GM19372 (cell line): Measurements from ENCODE around the gene C1QL2.

Experiments used
- ATAC-seq: cut with Tn5 transposase; IDR thresholded peaks from one replicate; pipeline ENCODE4 v1.9.1; 2021; ENCODE audit warnings: mild to moderate bottlenecking, low read depth, moderate library complexity; ENCODE audit not compliant: unreplicated experiment

Gene C1QL2

DNA sequence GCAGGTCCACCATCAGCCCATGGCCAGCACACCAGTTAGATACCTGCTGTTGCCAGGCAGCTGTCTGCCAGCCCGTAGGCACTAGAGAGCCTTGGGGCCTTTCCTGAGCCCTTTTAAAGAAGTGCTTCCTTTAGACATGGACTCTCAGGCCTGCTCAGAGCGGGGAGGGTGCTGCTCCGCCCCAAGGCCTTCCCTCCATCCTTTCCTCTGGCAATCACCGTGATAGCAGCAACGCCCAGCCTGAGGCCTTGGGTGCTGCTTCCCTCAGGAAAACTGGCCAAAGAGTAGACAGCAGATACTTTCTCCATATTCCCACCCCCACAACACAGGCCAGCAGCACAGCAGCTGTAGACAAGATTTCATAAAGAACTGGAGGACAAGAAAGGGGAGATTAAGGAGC is 22.3 kb upstream of the C1QL2 start:
- no peak for ATAC-seq

DNA sequence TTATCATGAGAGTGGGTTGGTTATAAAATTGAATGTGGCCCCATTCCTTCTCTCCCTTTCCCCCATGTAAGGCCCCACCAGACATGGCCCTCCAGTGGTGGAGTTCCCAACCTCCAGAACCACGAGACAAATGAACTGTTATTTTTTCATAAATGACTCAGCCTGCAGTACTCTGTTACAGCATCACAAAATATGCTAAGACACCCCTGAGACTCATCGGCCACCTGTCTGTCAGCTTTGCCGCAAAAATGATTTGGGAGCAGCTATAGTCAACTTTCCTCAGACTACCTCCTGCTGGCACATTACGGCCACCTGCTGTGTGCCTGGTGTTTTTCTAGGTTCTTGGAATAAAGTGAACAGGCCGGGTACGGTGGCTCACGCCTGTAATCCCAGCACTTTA is 21.4 kb upstream of the C1QL2 start:
- no peak for ATAC-seq

DNA sequence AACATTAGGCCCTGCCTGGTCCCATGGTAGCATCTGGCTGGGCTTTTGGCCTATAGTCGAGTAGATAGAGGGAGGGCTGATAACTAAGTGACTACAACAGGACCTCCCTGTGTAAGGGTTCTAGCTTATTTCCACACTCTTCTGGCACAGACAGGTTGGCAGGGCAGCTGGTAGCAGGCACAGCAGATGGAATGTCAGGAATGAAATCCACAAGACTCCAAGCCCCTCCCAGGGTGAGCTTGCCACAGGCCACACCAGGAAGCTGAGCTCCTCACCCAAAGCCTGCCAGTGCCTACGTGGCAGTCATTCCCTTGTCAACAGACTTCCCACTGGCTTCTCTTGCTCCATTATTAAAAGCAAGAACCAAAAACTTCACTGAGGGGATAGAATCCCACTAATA is 20.7 kb upstream of the C1QL2 start:
- no peak for ATAC-seq

DNA sequence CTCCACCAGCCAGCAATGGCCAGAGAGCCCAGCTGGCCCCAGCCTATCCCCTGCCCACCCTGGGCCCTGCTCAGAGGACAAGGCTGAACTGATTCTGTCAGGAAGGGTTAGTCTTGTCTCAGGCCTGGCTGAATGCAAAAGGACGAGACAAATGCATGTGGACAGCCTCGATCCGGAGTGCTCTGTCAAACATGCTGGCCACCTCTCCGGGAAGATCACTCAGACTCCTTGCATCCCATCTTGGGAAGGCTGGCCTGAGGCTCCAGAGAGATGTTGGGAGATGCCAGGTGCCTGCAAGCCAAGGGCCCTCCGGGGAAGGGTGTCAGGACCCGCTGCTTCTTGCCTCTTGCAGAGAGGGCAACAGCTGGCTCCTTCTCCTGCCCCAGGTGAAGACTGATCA is 20.2 kb upstream of the C1QL2 start:
- ATAC-seq: no peak

DNA sequence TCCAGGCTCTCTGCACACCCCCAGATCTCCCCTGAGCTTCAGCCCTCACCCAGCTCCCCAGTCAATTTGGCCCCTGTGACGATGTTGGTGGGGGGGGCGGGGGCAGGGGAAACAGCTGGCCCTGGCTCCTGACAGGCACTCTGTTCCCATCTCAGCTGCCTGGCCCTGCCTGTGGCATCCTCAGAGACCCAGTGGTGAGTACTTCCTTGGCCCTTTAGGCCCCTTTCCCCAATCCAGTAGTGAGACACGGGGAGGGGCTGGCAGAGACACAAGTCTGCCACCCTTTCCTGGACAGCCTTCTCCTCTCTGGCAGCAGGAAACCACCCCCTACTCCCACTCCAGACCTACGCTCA is 19.3 kb upstream of the C1QL2 start:
- no peak for ATAC-seq

DNA sequence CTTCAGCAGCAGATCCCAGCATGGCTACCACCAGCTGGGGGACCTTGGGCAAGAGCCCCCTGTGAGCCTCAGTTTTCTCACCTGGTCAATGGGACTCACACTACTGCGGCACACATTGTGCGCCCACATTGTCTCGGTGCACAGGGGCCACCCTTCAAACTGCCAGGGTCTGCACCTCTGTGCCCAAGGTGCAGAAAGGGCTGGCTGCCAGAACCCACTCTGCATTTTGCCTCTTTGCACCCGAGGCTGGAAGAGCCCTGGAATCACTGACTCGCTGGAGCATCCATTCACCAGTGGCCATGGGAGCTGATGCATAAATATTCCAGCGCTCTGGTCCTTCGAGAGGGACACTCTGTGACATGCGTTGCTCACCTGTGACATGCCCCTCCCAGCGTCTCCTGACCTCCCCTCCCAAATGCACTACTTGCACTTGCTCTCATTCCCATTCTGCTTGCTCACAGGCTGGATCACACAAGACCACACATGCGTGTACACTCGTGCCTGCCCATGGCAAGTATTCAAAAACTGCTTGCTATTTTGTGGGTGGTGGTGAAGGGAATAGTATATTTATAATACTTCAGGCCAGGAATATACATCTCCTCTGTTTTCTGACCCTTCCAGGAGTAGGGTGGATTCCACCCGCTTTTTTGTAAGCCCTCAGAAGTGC is 18.8 kb upstream of the C1QL2 start:
- no peak for ATAC-seq

DNA sequence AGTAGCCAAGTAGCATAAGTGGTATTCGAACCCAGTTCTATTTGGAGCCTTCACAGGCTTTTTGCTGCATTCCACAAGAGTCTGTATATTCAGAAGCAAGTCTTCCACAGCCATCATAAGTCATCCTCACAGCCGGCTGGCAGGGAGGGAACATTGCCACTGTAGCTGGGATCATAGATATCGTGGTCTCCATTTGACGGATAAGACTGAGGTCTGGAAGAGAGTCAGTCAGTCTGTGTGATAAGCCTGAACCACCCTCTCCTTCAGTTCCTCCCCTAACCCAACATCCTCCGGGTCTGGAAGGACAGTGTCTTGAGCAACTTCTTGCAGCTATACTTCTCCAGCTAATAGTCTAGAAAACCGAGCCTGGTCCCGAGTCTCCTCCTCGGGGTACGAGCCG is 17.0 kb upstream of the C1QL2 start:
- no peak for ATAC-seq

DNA sequence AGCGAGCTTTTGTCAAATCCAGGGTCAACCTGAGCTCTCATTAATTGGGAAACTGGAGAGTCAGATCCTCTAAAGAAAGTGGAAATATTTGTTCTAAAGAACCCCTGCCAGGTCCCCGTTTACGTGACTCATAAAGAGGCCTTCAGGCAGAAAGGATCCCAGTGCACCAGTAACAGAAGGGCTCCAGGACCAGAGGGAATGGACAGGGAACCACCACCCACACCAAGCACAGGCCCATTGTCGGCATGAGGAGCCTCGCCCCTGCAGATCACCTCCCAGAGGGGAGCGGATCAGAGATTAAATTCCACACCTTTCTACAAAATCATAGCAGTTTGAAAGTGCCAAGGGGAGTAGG is 16.4 kb upstream of the C1QL2 start:
- ATAC-seq: no peak

DNA sequence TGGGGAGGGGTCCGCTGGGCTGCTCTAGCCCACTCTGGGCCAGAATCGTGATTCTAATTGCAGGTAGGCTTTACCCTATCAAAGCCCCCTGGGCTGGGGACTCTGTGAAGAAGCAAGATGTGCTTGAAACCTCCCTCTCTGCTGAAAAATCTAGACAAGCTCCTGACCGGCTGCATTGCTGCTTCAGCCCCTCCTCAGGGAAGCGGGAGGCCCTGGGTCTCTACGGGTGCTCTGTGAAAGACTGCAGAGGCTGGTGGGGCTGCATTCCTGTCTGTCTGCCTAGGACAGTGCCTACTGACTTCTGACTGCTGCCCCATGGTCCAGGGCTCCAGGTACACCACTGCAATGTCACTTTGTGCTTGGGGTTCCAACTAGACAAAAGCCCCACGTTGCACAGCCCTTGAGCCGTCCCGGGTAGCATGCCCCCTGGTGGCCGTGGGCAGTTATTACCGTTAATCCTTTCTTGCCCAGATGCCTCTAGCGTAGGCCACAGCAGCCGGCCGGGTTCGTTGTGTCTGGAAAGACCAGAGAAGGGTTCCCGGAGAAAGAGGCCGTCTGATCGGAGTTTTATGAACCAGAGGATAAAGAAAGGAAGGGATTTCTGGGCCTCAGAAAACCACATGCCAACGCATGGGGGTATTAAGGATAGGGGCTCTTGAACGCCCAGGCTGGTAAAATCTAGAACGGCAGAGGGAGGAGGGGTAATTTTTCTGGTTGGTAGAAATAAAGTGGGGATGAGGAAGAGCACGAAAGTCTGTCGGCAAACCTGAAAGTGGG is 15.9 kb upstream of the C1QL2 start:
- peak; percentile 70 for ATAC-seq

DNA sequence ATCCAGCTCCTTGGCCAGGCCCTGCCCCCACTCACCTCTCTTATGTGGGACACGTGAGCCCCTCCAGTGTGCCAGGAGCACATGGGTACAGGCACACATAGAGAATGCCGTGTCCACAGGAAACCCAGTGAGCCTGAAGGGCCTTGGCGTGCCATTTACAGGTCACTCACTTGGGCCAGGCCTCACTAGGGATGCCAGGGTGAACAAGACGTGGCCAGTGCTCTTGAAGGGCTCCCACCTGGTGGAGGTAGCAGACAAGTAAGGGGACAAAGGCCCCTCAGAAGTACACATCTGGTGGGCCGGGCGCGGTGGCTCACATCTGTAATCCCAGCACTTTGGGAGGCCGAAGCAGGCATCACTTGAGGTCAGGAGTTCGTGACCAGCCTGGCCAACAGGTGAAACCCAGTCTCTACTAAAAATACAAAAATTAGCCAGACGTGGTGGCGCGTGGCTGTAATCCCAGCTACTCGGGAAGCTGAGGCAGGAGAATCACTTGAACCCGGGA is 15.1 kb upstream of the C1QL2 start:
- no peak for ATAC-seq

DNA sequence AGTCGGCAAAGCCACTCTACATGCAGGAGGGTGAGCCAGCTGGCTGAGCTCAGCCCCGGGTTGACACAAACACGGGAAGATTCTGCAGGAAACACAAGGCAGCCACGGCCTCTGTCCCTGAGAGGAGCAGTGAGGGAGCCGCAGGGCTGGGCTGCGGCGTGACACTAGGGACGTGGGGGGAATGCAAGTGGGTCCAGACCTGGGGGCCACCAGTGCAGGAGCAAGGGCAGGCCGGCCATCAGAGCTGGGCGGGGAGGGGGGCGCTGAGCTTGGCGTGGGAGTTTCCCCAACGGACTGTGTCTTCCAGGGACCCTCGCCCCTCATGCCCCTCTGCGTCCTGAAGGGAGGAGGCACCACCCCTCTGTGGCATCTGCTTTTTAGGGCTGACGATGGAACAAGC is 12.0 kb upstream of the C1QL2 start:
- no peak for ATAC-seq

DNA sequence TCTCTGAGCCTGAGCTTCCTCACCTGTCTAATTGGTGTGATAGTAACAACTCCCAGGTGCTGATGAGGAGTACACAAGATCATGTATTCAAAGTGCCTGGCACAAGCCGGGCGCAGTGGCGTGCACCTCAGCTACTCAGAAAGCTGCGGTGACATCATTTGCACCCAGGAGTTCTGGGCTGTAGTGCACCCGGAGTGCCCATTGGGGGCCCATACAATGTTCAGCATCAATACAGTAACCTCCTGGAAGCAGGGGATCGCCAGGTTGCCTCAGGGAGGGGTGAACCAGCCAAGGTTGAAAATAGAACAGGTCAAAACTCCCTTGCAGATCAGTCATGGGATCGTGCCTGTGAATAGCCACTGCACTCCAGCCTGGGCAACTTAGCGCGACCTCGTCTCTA is 11.2 kb upstream of the C1QL2 start:
- ATAC-seq: no peak

DNA sequence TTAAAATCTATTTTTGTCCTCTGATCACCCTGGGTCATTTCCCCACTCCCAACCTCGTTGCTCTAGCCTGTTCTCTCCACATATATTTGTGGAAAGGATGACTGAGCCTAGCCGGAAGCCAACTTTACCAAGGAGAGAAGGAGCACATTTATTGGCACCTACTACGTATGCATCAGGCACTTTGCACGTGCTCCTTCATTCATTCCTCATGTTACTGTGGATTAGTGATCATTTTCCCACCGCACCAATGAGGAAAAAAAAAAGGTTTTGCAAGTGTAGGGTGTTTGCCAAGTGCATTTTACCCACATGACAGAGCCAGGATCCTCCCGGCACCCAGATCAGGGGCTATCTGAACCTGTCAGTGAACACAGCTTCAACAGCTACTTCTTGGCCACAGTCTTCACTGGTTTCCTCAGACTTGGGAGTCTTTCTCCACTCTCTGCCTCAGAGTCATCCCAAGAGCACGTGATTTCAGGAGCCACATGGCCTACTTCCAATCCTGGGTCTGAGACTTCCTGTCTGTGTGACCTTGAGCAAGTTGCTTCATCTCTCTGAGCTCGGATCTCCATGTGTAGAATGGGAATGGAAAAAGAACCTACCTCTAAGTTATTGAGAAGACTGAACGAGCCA is 1.9 kb upstream of the C1QL2 start:
- ATAC-seq: no peak

DNA sequence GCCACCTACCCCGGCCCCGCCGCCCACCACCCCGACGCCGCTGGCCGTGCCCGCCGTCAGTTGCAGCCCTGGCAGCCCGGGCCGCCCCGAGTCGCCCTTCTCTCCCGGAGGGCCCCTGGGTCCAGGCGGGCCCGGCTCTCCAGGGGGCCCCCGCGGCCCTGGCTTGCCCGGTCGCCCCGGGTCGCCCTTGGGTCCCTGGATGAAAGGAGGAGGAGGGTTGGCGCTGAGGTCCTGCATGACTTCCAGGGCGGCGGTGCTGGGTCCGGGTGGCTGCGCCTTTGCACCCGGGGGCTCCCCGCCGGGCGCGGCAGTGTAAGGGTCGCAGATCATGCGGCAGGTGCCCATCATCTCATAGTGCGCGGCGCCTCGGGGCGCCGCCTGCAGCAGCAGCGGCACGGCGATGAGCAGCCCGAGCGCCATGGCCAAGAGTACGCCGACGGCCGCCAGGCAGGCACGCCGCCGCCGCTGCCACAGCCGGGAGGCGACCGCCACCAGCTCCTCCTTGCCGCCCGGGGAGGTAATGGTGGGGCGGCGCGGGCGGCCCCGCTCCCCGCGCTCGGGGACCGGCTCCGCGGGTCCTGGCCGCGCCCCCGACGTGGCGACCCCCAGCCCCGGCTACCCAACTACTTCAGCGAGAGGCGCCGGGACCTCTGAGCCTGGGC is 570 bp downstream of the C1QL2 start:
- ATAC-seq: no peak

DNA sequence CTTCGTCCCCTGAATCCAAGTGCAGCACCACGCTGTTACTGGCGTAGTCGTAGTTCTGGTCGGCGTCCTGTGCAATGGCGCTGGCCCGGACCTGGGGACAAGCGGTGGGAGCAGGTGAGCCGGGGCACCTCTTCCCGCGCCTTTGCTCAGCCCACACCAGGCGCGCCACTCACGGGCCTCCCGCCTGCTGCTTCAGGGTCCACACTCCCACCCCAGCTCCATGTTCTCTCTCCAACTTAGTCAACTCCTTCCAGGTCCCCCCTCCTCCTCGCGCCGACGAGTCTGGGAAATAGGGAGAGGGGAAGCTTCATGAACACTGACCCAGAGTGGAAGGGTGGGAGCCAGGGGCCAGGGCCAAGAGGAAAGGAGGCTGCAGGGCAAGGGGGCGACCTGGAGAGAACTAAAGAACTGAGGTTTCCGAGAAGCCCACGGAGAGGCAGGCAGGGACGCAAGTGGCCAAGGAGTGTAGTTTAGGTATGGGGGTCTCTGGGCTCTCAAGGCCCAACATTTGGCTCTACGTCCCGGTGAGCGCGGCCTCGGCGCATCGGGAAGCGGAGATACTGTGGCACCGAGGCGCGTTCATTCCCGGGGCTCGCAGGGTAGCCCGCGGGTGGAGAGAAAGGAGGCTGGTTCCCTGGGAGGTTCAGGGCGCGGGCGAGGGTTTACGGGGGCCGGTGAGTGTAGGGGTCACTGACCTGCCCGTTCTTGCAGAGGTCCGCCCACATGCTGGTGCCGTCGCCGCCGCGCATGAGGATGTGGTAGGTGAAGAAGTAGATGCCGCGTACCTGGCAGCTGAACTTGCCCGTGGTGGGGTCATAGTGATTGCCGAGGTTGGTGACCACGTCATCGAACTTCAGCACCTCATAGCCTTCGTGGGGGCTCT is 1.4 kb downstream of the C1QL2 start:
- ATAC-seq: no peak

DNA sequence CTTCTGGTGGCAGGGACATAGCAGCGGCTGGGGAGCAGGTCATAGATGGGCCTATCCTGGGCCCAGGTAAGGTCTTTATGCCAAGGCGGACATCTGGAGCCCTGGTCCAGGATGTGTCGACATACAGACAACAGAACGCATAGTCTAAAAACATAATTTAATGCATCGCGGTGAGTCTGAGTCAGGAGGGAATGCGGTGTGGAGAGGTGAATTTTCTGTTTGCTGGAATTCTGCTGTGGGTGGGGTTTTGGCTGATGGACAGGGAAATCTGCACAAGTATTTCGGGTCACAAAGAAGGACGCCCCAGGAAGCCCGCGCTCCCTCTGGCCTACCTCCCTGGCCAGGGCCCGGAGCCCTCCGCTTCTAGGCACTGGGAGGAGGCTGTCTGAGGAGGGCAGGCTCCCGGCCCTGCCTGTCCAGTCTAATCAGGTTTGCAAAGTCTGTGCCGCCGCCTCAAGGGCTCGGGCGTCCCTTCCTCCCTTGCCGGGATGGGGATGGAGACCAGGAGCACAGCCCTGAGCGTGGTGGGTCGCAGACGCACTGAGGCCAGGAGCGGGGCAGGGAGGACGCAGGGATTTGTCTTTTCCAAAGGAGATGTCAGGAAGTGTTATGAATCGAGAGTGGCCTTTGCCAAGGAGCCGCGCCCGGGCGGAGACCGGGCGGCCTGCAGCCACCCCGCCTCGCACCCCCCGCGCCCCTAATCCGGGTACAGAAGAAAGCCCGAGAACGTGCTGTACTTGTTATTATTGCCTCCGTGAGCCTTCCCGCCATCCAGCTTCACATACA is 2.3 kb downstream of the C1QL2 start:
- no peak for ATAC-seq

DNA sequence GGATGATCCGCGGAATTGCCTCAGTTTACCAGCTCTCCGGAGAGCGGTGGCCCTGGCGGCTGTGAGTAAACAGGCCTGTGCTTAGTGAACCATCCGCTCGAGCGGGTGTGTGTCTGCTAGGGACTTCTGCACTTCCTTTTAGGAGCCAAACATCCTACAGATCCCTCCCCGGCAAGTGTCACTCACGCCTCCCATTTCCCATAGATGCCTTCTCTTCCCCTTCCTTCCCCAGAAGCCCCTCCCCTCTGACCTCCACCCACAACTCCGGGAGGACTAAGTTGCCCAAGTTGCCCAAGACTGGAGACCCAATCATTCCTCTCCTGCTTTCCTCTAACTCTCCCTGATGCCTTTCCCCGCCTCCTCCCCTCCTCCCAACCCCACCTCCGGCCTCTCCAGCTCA is 2.9 kb downstream of the C1QL2 start:
- ATAC-seq: no peak

DNA sequence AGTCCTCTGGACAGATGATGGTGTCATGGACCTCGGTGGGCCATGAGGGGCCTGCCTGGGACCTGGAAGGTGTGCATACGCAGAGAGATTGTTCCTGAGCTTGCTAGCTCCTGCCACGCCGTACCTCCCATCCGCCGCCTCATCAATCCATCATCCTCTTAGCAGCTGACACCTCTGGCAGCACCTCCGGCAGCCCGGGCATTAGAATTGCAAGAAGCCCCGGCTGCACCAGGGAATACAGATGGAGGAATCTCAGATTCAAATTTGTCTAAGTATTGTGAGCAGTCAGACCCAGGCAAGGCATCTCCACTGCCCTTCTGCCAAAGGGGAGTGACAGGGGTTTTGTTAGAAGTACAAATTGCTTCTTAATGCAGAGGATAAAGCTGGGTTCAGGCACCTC is 4.5 kb downstream of the C1QL2 start:
- no peak for ATAC-seq

DNA sequence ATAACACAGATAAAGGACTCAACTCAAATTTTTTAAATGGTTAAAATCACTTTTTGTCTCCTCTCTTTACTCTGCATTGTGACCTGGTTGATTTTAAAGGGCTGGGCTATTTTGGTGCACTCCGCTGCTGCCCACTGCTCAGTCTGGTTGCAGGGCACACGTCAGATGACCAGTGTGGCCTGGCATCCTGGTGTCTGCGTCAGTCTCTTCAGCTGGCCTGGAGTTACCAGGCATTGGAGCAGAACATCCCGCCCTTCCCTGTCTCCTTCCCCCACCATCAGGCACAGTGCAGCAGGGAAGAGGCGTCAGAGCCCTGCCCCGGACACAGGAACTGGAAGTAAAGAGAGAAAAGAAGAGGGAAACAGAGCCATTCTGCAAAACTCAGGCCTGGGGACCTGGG is 8.9 kb downstream of the C1QL2 start:
- ATAC-seq: no peak
